HuH-7 (cell line): ENCODE measurements around the gene PTPRH.

ENCODE experiments used
- DNase-seq: peaks from one replicate; pipeline ENCODE4 v3.0.0; 2011; ENCODE audit warnings: low spot score

The PTPRH gene

DNA sequence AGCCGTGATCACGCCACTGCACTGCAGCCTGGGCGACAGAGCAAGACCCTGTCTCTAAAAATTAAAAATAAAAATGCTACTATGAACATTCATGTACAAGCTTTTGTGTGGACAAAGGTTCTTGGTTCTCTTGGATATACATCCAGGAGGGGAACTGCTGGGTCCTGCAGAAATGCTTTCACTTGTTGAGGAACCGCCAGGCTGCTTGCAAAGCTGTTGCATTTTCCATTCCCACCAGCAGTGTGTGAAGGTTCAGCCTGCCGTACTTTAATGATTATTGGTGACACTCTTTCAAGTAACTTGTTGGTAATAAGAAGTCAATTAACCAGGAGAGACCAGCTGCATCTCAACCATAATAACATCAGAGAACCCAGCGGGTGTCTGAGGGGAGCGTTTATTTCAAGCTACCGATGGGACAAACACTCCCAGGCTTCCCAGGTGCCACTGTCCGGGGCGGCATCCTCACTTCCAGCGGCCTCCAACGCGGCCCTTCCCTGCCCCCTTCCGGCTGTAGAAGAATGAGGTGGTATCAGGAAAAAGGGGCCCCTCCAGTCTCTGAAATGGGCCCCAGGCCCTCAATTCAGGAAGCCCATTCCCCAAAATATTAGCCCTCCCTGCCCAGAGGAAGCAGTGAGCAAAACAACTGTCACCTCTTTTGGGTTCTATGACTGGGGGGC lies 76.7 kb downstream of the PTPRH start:
- no peak for DNase-seq

DNA sequence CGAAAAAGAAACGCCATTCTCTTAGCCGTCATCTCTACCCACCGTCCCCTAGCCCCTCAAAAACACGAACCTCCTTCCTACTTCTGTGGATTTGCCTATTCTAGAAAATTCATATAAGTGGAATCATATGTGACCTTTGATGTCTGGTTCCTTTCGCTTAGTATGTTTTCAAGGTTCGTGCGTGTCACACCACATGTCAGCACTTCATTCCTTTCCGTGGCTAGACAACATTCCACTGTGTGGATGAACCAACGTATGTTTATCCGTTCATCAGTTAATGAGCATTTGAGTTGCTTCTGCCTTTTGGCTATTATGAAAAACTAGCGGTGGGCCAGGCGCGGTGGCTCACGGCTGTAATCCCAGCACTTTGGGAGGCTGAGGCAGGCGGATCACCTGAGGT lies 77.9 kb downstream of the PTPRH start:
- DNase-seq, result no peak
